Prostate gland (tissue), 2 donors: ENCODE measurements around the gene AP2A1.

ENCODE experiments used
- POLR2A ChIP-seq: fragments of 450-650 bp; IDR thresholded peaks from one replicate; pipeline ENCODE4 v1.6.1; 2016; ENCODE audit warnings: antibody characterized with exemption, mild to moderate bottlenecking
- POLR2AphosphoS5 ChIP-seq: sonication (generic); formaldehyde crosslinking; IDR thresholded peaks from one replicate; pipeline ENCODE4 v1.6.1; 2017; ENCODE audit warnings: antibody characterized with exemption
- TF ChIP-seq, protein P1 (sequence below), 4 experiments: fragments of 200-600 bp in 2 of 4; fragments of 450-650 bp in 2 of 4; sonication (generic) in 2 of 4; IDR thresholded peaks; 1 replicate in 3 of 4; 2 replicates in 1 of 4; pipeline ENCODE4 v1.5.1; 2016 to 2019; ENCODE audit warnings: antibody characterized with exemption in 4 of 4, mild to moderate bottlenecking in 2 of 4, moderate library complexity in 2 of 4

DNA sequence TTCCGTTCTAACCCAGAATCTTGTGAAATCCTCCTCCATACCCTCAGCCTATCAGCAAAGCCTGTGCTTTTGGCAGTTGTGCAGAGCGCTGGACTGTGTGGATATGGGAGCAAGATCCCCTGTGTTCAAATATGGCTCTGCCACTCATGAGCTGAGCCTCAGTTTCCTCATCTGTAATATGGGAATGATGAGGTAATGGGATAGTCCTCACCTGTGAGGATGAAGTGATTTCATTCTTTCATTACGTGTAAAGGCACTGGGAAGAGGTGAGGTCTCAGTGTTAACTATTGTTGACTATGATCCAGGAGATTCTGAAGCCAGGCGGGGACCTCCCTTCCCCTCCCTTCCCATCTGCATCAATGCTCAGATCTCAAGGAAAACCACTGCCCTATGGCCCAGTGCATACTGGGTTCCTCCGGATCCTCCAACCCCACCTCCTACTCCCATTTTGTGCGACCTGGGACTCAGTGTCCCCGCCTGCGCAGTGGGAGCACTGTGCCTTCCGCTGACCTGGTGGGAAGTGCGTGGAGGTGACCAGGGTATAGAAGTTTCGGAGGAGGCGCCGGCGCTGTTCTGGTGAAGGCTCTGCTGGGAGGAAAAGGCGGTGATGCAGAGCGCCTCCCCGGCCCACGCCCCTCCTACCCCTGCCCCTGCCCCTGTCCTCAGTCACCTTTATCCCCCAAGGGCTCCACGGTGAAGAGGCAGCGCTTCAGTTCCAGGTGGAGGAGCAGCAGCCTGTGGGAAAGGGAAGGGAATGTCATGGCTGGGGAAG is 41.3 kb downstream of the AP2A1 start:
- TF ChIP-seq, protein P1, sequence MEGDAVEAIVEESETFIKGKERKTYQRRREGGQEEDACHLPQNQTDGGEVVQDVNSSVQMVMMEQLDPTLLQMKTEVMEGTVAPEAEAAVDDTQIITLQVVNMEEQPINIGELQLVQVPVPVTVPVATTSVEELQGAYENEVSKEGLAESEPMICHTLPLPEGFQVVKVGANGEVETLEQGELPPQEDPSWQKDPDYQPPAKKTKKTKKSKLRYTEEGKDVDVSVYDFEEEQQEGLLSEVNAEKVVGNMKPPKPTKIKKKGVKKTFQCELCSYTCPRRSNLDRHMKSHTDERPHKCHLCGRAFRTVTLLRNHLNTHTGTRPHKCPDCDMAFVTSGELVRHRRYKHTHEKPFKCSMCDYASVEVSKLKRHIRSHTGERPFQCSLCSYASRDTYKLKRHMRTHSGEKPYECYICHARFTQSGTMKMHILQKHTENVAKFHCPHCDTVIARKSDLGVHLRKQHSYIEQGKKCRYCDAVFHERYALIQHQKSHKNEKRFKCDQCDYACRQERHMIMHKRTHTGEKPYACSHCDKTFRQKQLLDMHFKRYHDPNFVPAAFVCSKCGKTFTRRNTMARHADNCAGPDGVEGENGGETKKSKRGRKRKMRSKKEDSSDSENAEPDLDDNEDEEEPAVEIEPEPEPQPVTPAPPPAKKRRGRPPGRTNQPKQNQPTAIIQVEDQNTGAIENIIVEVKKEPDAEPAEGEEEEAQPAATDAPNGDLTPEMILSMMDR (IDR thresholded peaks at IDR 0.05) = no peak
- TF ChIP-seq POLR2A = no peak
- TF ChIP-seq POLR2AphosphoS5 = no peak
